Neutrophil (primary cell): ENCODE measurements around the gene GPR83.

ENCODE experiments used
- H3K27ac ChIP-seq: fragments of 200-600 bp; sonication (generic); 2 replicates; pipeline ENCODE4 v1.5.1; 2016; ENCODE audit warnings: mild to moderate bottlenecking, moderate library complexity
- H3K27me3 ChIP-seq: fragments of 200-600 bp; sonication (generic); 2 replicates; pipeline ENCODE4 v1.6.0; 2016; ENCODE audit warnings: mild to moderate bottlenecking
- H3K36me3 ChIP-seq: fragments of 200-600 bp; sonication (generic); 2 replicates; pipeline ENCODE4 v1.5.1; 2017
- H3K4me1 ChIP-seq, 2 experiments: fragments of 200-600 bp in 1 of 2; sonication (generic) in 1 of 2; 1 replicate in 1 of 2; 2 replicates in 1 of 2; pipeline versions ENCODE4 v1.5.1 to v1.6.1; 2013 to 2016; ENCODE audit warnings: low read depth in 1 of 2, low read length in 1 of 2, mild to moderate bottlenecking in 1 of 2, moderate library complexity in 1 of 2; ENCODE audit not compliant: control insufficient read depth in 1 of 2, insufficient read depth in 1 of 2
- H3K4me3 ChIP-seq, 2 experiments: fragments of 200-600 bp in 1 of 2; sonication (generic) in 1 of 2; 1 replicate in 1 of 2; 2 replicates in 1 of 2; pipeline ENCODE4 v1.5.1; 2013 to 2016; ENCODE audit warnings: low read depth in 1 of 2, low read length in 1 of 2, mild to moderate bottlenecking in 1 of 2, moderate library complexity in 1 of 2
- H3K9me3 ChIP-seq: fragments of 200-600 bp; sonication (generic); 2 replicates; pipeline ENCODE4 v1.5.1; 2016
- TF ChIP-seq, protein P1 (sequence below): fragments of 200-600 bp; sonication (generic); IDR thresholded peaks from 2 replicates; pipeline ENCODE4 v1.5.1; 2016; ENCODE audit warnings: antibody characterized with exemption

GPR83 gene

DNA sequence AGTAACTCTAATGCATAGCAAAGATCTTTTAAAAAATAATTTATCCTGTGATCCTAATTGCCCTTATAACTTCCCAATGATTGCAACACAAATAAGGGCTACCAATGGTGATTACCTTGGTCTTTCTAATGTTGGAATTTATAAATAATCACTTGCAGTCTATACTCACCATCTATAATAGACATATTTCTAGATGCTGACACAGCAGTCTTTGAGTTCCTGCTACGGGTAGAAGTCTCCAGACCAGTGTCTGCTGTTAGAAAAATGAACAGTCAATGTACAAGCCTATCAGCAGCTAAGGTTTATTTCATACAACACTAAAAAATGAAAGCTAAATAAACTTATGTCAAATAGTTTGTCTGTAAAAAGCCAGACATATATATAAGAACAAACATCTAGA lies 44.4 kb upstream of the GPR83 start:
- Histone ChIP-seq H3K27me3 (no peaks in the 10 kb centered on the region), H3K4me3 (no peak overlapping the region), H3K9me3 (no peaks in the 10 kb centered on the region), H3K27ac (no peak overlapping the region), H3K36me3 (peaks cover 49% of the 10 kb centered on the region), H3K4me1 (no peaks in the 10 kb centered on the region)
- TF ChIP-seq, protein P1, sequence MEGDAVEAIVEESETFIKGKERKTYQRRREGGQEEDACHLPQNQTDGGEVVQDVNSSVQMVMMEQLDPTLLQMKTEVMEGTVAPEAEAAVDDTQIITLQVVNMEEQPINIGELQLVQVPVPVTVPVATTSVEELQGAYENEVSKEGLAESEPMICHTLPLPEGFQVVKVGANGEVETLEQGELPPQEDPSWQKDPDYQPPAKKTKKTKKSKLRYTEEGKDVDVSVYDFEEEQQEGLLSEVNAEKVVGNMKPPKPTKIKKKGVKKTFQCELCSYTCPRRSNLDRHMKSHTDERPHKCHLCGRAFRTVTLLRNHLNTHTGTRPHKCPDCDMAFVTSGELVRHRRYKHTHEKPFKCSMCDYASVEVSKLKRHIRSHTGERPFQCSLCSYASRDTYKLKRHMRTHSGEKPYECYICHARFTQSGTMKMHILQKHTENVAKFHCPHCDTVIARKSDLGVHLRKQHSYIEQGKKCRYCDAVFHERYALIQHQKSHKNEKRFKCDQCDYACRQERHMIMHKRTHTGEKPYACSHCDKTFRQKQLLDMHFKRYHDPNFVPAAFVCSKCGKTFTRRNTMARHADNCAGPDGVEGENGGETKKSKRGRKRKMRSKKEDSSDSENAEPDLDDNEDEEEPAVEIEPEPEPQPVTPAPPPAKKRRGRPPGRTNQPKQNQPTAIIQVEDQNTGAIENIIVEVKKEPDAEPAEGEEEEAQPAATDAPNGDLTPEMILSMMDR, result no peak

DNA sequence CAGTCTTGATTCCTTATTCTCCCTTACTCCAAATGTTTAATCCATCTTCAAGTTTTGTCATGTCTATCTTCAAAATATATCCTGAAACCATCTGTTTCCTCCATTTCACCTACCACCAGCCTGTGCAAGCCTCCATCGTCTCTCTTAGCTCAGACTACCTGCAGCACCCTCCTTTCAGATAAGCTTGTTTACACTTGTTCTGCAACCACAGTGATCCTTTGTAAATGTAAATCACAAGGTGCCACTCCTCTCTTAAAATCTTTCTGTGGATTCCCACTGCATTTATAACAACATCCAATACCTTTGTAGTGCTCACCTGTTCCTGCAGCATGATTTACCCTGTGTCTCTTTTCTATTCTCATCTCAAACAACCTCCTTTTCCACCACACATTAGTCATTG lies 31.8 kb upstream of the GPR83 start:
- no peaks in the 10 kb centered on the region for H3K27me3 ChIP-seq
- H3K9me3 ChIP-seq, result no peaks in the 10 kb centered on the region
- H3K4me3 ChIP-seq, result no peak overlapping the region
- no peaks in the 10 kb centered on the region for H3K4me1 ChIP-seq
- TF ChIP-seq, protein P1, result no peak
- H3K27ac ChIP-seq, result no peak overlapping the region
- peaks cover 57% of the 10 kb centered on the region for H3K36me3 ChIP-seq

DNA sequence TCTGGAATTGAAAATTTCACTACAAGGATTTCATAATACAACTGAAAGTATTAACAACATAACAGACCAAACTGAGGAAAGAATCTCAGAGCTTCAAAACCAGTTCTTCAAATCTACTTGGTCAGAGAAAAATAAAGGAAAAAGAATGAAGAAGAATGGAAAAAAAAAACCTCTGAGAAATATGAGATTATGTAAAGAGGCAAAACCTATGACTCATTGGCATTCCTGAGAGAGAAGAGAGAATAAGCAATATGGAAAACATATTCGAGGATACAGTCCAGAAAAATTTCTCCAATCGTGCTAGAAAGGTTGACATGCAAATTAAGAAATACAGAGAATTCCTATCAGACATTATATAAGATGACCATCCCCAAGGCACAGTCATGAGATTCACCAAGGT lies 23.4 kb upstream of the GPR83 start:
- Histone ChIP-seq H3K4me3 (no peak overlapping the region), H3K9me3 (no peaks in the 10 kb centered on the region), H3K4me1 (no peaks in the 10 kb centered on the region), H3K36me3 (peaks cover 44% of the 10 kb centered on the region), H3K27me3 (no peaks in the 10 kb centered on the region), H3K27ac (no peak overlapping the region)
- TF ChIP-seq, protein P1, result no peak

GRCh38 chr11:94424011-94424410 lies 22.8 kb upstream of the GPR83 start:
- H3K4me1 ChIP-seq, result no peaks in the 10 kb centered on the region
- TF ChIP-seq, protein P1, result no peak
- H3K27me3 ChIP-seq, result no peaks in the 10 kb centered on the region
- no peaks in the 10 kb centered on the region for H3K9me3 ChIP-seq
- no peak overlapping the region for H3K4me3 ChIP-seq
- H3K36me3 ChIP-seq, result peaks cover 44% of the 10 kb centered on the region
- H3K27ac ChIP-seq, result no peak overlapping the region

DNA sequence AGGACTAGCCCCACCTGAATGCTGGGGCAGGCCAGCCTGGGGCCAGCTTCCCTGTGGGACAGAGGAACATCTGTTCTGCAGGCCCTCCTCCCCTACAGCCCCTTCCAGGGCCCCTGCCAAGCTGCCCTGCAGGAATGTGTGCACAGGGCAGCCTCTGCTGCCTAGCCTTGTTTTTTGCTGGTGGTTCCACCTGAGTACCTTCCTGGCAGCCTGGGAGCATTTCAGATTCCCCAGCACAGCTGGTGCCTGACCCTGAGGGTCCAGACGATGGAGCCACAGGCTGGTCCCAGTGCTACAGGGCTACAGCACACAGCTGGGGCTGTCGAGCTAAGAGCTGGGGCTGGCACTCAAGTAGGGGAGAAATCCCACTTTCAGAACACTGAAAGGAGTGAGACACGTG lies 22.3 kb upstream of the GPR83 start:
- TF ChIP-seq, protein P1, result no peak
- H3K4me1 ChIP-seq, result no peaks in the 10 kb centered on the region
- no peak overlapping the region for H3K4me3 ChIP-seq
- H3K36me3 ChIP-seq, result peaks cover 43% of the 10 kb centered on the region
- H3K27me3 ChIP-seq, result no peaks in the 10 kb centered on the region
- no peak overlapping the region for H3K27ac ChIP-seq
- H3K9me3 ChIP-seq, result no peaks in the 10 kb centered on the region
